ENCODE measurements around the gene MED8.
"Not testable (repeated sequence)": the region's sequence is repeated elsewhere in the genome, so short reads cannot be mapped to it uniquely, and the experiment has no call there.

Gene MED8

DNA sequence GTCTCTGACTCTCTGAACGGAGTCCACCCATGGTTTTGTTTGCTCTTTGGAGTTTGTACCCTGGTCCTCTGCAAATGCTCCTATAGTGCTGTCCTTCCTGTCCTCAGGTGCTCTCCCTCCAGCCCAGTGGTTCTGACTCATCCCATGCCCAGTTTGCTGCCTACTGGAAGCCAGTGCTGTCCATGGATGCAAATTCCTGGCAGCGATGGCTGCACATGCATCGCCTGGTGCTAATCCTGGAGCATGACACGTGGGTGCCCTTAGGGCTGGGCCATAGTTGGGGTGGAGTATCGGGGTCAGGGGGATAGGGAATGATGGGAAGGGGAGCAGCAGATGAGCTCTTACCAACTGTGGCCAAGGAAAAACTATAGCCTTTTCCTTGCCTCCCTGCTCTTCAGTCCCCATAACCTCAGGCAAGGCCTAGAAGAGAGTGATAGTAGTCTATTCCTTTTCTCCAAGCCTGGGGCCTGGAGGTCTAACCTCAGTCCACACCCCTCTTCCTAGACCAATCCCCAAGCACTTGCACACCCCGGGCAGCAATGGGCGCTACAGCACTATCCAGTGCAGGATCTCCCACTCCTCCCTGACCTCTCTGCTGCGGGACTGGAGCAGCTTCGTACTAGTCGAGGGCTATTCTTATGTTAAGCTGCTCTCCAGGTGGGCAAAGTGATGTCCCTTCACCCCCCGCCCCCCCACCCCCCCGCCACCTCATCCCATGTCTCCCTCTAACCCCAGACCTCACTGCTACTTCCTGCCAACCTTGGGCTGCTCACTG is 32.6 kb upstream of the MED8 start:
- no peak for DNase-seq (ENCODE audit: low read depth in 1 of 2, low spot score in 1 of 2)

DNA sequence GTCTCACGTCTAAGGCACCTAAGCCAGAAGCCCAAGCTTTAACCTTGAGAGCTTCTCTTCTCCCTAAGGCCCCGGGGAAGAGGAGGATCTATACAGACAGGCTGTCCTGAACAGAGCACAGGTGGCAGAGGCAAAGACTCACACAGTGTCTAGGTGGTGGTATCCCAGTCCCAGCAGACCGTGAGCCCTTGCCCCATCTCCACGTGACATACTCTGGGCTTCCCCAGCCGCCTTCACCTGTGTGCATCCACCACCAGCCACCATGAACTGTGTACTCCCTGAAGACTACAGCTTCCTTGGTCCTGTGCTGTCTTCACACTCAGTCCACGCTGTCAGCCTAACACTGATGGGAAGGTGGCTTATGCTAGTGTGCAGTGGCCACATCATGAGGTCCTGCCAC is 31.8 kb upstream of the MED8 start:
- no peak for DNase-seq (ENCODE audit: low read depth in 1 of 2, low spot score in 1 of 2)

DNA sequence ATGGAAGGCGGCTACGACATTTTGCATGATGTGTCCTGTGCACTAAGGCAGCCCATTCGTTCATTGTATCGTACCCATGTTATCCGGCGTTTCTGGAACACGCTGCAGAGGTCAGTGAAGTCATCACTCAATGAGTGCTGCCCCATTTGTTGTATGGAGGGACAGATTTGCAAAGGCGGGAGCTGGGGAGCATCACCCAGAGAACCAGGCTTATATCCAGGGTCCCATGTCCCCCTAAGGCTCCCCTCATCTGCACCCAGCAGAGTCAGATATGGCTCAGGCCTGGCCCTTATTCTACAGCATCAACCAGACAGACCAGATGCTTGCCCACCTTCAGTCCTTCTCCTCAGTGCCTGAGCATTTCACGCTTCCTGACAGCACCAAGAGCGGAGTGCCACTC is 31.3 kb upstream of the MED8 start:
- no peak for DNase-seq (ENCODE audit: low read depth in 1 of 2, low spot score in 1 of 2)

DNA sequence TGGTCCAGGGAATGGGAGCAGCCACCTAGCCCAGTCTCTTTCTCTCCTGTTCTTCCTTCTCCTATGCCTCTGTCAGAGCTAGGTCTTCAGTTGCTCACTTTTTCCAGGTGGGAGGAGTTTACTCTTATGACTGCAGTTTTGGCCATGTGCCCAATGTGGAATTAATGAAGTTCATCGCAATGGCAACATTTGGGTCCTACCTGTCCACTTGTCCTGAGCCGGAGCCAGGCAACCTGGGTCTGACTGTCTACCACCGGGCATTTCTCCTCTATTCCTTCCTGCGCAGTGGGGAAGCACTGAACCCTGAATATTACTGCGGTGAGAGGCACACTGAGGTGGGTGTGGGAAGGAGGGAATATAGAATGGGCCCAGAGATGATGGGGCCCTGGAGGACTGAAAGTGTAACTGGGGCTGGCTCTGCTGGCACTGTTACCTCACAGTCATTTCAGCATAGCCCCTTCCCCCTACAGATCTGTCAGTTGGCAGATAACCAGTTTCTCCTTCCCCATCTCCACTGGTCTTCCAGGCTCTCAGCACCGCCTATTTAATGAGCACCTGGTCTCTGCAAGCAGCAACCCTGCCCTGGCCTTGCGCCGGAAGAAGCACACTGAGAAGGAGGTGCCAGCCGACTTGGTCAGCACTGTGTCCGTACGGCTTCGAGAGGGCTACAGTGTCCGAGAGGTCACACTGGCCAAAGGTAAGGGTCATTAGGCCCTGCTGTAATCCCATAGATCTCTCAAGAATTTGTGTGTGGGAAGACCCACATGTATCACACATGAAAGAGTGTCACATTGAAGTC is 30.2 kb upstream of the MED8 start:
- no peak for DNase-seq (ENCODE audit: low read depth in 1 of 2, low spot score in 1 of 2)

DNA sequence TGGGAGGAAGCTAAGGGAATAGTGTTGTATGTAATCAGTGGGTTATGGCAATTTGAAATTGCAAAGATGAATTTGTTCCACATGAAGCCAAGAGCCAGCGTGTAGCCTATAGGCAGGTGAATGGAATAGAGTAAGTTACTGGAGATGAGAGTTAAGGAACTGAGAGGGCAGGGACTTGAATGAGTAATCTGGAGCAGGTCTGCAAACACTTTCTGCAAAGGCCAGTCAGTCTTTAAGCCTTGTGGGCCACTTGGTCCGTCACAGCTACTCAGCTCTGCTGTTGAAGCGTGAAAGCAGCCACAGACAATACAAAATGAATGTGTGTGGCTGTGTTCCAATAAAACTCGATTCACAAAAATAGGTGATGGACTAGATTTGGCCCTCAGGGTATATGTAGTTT is 29.3 kb upstream of the MED8 start:
- no peak for DNase-seq (ENCODE audit: low read depth in 1 of 2, low spot score in 1 of 2)

DNA sequence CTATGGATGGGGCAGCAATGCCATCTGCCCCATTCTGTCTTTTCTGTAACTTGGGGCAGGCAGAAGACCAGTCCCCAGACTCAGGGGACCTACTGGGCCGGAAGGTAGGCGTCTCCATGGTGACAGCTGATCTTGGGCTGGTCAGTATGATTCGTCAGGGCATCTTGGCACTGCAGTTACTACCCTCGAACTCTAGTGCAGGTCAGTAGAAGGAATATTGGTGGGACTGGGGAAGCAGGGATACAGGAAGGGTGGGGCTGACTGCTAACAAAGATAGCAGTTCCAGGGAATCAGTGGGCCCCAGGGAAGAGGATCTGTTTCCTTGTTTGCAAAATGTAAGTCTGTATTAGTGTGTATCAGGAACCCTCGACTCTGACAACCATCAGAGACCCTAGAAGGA is 26.3 kb upstream of the MED8 start:
- DNase-seq (ENCODE audit: low read depth in 1 of 2, low spot score in 1 of 2) = no peak

DNA sequence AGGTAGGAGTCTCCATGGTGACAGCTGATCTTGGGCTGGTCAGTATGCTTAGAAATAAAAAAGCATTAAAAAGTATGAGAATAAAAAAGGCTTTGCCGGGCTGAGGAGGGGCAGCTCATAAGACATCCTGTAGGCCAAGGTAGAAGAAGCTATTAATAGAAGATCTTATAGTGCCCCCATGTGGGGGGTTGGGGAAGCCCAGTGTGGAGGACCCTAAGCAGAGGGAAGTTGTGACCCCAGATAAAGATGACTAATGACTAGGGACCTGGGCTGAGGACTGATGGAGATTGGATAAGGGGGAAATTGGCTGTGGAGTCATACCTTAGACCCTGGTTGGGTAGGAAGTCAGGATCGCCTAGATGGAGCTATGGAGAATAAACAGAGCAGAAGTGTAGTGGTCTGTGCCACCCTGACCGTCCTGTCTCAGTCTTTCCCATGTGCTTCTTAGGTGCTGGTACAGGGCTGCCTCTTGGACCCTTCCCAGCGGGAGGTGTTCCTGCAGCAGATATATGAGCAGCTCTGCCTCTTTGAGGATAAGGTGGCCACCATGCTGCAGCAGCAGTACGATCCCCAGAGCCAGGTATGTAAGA is 25.1 kb upstream of the MED8 start:
- peak in 1 of 2 donors; percentile 56 for DNase-seq (ENCODE audit: low read depth in 1 of 2, low spot score in 1 of 2)

DNA sequence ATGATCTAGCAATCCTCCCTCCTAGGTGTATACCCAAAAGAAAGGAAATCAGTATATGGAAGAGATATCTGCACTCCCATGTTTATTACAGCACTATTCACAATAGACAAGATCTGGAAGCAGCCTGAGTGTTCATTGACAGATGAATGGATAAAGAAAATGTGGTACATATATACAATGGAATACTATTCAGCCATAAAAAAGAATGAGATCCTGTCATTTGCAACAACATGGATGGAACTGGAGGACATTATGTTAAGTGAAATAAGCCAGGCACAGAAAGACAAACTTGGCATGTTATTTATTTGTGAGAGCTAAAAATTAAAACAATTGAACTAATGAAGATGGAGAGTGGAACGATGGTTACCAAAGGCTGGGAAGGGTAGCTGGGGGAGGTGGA is 23.8 kb upstream of the MED8 start:
- not testable (repeated sequence) for DNase-seq (ENCODE audit: low read depth in 1 of 2, low spot score in 1 of 2)

DNA sequence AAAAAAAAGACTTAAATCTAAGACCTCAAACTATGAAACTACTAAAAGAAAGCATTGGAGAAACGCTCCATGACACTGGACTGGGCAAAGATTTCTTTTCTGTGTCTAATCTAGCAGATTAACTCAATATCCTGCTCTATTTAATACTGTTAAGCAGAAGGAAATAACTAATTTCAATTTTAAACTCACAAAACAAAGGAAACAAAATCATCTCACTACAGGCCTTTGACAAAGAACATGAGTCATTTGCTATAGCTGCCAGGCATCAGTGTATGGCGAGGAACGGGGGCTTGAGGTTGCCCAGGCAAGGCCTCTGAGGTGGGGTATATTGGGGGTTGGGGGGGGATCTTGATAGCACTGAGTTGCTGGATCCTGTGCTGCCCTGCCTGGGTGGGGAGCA is 21.0 kb upstream of the MED8 start:
- DNase-seq (ENCODE audit: low read depth in 1 of 2, low spot score in 1 of 2) = no peak

DNA sequence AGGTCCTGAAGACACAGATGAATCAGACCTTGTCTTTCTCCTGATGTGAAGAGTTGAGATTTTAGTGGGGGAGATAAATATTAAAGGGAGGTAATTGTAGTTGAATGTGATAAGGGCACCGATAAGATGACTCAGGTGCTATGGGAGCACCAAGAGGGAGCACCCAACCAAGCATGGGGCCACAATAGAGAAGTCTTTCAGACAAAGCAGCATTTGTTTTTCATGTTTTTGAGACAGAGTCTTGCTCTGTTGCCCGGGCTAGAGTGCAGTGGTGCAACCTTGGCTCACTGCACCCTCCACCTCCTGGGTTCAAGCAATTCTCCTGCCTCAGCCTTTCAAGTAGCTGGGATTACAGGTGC is 16.3 kb upstream of the MED8 start:
- DNase-seq (ENCODE audit: low read depth in 1 of 2, low spot score in 1 of 2) = no peak

DNA sequence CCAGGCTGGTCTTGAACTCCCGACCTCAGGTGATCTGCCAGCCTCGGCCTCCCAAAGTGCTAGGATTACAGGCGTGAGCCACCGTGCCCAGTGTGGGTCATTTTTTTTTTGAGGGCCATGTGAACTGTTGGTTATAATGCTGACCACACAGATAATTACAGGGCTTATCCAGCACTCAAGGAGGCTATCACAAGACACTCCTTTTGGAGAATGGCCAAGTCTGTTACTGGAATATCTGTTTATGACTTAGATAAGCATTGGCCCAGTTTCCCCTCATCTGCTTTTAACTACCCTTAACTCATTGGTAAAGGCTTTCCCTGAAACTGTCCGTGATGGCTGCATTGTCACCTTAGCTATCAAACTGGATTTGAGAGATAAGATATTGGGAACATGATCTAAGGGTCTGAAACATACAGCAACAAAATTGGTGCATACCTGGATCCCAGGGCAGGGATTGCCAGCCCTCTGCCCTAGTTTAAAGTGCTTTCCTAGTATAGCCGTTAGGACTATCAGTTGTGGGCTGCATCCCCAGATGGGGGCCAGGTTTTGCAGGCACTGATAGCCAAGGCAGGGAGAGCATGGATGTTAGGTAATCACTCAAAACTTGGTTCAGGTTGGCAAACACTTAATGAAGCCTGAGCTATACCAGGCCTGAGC is 15.7 kb upstream of the MED8 start:
- no peak for DNase-seq (ENCODE audit: low read depth in 1 of 2, low spot score in 1 of 2)

DNA sequence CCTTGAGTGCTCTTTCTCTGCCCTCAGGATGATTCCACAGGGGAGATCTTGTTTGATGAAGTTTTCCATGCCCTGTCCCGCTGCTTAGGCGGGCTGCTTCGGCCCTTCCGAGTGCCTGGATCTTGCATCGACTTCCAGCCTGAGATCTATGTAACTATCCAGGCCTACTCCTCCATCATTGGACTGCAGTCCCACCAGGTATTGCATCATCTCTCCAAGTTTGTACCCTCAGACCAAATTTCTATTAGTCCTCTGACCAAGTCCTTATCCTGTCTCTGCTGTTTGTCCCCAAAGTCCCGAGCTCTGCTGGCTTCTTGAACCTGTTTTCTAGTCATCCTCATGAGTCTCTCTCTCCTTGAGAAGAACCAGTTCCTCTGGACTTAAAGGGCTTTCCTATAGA is 14.8 kb upstream of the MED8 start:
- DNase-seq (ENCODE audit: low read depth in 1 of 2, low spot score in 1 of 2) = no peak

DNA sequence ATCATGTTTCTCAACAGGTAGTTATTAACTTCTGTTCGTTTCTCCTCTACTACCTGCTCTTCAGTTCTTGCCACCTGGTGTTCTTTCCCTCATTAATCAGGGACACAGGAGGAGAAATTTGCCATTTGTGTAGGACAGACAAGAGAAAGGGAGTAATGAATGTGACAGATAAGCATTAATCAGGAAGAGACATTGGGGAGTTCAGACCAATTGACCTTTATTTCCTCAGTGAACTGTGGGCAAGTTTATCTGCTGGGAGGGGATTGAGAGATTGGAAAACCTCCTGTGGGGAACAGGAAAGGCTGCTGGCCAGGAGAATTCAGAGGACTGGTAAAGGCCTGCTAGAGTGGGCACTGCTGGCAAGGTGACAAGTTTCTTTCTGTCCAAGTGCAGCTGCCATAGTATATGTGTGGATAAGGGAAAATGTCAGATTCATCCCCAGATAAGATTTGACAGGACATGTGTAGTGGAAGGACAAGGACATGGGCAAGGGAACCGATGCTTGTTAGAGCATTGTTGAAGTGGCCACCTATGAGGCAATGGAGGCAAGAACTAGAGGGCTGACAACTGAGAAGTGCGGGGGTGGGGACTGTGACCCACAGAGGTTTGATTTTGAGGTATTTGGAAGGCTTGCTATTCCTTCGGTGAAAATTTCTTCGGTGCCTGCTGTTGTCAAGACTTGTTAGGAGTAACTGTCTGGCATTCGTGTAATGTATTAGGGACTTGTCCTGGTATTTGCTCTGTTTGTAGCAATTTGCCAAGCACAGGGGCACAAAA is 12.7 kb upstream of the MED8 start:
- no peak for DNase-seq (ENCODE audit: low read depth in 1 of 2, low spot score in 1 of 2)

DNA sequence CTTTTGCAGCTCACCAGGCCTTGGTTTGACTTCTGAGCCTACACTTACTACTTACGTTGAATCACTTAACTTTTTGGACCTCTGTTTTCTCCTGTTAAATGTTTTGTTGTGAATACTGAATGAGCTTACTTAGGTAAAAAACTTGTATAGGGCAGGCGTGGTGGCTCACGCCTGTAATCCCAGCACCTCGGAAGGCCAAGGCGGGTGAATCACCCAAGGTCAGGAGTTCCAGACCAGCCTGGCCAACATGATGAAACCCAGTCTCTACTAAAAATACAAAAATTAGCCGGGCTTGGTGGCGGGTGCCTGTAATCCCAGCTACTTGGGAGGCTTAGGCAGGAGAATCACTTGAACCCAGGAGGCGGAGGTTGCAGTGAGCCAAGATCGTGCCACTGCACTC is 10.8 kb upstream of the MED8 start:
- not testable (repeated sequence) for DNase-seq (ENCODE audit: low read depth in 1 of 2, low spot score in 1 of 2)

DNA sequence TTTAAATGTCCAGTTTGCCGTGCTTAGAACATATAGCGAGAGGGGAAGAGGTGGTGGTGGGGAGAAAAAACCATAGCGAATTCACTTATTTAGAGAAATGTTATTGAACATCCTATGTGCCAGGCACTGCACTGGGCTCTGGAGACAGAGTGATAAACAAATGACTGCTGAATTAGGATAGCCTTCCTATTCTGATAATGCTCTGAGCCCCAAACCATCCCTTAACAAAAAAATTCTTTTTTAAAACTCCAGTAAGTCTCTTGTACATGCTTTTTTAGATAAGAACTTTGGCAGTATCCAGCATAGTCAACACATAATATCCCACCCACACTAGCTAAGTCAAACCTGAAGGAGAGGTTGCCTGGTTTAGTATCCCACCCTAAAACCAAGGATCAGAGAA is 8.6 kb upstream of the MED8 start:
- no peak for DNase-seq (ENCODE audit: low read depth in 1 of 2, low spot score in 1 of 2)

DNA sequence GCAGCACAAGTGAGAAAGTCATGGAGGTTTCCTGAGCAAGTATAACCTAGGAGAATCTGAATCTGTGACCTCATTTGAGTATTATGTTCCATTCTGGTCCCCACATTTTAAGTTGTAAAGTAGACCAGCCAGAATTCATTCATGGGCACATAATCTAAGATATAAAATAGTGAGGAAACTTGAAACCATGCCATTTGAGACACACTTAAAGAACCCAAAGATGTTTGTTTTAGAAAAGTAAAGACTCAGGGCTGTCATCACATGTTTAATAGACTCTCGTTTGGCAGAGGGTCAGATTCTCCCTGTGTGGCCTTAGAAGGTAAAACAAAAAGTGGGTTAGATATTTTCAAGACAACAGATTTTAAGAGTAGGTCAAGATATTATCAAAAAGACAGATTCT is 6.5 kb upstream of the MED8 start:
- DNase-seq (ENCODE audit: low read depth in 1 of 2, low spot score in 1 of 2) = no peak

DNA sequence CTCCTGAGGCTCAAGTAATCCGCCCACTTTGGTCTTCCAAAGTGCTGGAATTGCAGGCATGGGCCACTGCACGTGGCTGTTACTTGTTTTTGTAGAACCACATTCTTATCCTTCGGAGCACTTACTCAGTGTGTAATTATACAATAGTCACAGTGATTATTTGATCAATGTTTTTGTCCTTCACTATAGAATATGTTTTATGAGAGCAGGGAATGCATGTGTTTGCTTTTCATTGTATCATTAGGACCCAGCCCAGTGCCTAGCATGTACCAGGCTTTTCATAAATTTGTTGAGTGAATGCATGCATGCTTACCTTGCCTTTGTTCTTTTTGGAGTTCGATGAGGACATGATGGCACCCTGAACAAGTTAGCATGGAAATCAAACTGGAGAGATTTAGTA is 5.9 kb upstream of the MED8 start:
- DNase-seq (ENCODE audit: low read depth in 1 of 2, low spot score in 1 of 2) = no peak

DNA sequence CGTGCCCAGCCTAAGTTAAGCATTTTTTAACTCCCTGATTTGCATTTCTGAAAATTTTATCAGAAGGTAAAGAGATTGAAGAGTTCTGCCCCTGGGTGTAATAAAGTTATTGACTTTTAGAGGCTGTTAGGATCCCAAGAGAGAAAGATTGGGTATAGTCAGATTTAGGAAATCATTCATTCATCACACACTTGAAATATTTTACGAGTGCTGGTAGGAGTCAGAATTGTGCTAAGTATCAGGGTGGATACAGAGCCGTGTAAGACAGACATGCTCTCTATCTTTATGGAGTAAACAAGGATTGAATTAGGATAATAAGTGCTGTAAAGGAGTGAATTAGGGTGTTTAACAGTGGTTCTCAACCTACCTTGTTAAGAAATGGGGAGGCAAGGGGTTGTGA is 3.1 kb upstream of the MED8 start:
- no peak for DNase-seq (ENCODE audit: low read depth in 1 of 2, low spot score in 1 of 2)

DNA sequence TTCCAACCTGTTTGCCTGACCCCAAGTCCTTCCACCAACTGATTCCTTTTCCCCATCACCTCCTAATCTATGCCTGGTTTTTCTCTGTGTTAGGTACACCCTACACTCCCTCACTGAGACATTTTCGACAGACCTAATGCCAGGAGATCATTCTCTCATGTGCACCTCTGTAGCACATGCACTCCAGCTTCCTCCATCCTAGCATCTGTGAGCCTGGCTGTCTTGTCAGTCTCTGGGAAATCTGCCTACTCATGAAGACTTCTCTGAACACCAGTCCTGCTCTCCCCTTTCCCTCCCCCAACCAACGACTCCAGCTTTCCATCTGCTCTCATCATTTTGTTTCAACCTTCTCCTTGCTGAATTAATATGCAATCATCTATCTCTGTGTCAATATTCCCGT is 987 bp downstream of the MED8 start:
- DNase-seq (ENCODE audit: low read depth in 1 of 2, low spot score in 1 of 2) = no peak

DNA sequence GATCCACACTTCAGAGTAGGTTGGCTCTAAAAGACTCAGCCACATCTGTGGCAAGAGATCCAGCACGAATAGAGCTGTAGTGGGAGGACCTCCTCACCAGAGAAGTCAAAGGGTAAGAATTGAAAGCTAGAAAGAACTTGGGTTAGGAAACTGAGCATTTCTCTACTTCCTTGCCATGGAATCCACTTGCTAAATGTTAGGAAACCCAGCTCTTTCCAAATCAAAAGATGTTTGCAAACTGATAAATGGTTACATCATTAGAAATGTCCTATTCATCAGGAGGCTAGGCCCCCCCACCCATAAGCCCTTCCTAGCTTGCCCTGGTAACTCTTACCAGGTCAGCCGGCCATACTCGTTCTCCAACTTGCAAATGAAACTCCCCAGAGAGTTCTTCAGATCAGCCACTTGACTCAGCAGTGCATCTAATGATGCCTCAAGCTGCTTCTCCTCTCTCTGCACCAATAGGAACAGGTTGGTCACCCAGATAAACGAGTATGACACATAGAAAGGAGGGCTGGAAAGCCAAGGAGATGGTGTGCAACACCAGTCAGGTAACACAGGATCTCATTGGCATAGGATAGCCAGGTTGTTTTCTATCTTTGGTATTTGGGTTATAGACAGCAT is 1.5 kb downstream of the MED8 start:
- no peak for DNase-seq (ENCODE audit: low read depth in 1 of 2, low spot score in 1 of 2)

DNA sequence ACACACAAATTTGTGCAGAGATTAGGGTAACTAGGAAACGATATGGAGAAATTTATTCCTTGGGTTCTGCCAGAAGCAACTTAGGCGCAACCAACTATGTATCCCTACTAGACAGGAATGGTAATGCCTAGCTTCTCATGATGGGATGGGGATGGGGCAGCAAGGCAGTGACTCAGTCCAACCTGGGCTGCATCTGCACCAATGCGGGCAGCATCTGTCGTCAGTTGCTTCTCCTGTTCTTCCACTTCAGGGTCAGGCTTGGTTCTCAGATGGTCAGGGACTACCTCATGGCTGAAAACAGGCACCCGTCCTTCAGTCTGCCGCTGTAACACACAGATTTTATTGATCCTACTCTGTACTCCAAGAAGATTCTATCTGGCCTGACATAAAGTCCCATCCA is 2.9 kb downstream of the MED8 start:
- DNase-seq (ENCODE audit: low read depth in 1 of 2, low spot score in 1 of 2) = no peak

All from activated CD4-positive, alpha-beta T cell treated with anti-CD3 and anti-CD28 coated beads, Interleukin-2, amount 50 U/mL, for 24 hours (primary cell).